22Rv1 (cell line): ENCODE measurements around the gene GRIK4.

ENCODE experiments used
- H3K27ac ChIP-seq: fragments of 450-650 bp; 2 replicates; pipeline ENCODE4 v1.5.1; 2017
- ZFX ChIP-seq: fragments of 450-650 bp; IDR thresholded peaks from 2 replicates; pipeline ENCODE4 v1.6.1; 2017; ENCODE audit warnings: antibody characterized with exemption, borderline replicate concordance
- TF ChIP-seq, protein P1 (sequence below): fragments of 450-650 bp; IDR thresholded peaks from 2 replicates; pipeline ENCODE4 v1.5.1; 2017; ENCODE audit warnings: mild to moderate bottlenecking

GRIK4 gene

DNA sequence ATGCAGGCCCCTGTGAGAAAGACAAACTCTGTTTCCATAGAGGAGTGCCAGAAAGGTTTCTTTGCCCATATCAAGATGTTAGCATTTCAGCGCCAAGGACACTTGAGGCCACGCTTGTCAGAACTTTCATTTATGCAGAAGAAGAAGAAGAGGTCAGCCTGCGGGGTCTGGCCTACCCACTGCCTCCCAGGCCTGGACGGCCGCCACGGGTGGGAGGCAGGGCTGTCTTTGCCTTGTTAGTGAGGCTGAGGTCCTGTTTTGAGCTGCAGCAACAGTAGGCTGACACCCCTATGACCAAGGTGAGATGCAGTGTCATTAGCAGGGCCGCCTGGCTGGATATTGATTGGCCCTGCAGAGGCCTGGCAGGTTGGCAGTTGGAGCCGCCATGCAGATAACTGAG is 183.9 kb downstream of the GRIK4 start:
- no peak overlapping the region for H3K27ac ChIP-seq
- TF ChIP-seq ZFX, result no peak
- TF ChIP-seq, protein P1, sequence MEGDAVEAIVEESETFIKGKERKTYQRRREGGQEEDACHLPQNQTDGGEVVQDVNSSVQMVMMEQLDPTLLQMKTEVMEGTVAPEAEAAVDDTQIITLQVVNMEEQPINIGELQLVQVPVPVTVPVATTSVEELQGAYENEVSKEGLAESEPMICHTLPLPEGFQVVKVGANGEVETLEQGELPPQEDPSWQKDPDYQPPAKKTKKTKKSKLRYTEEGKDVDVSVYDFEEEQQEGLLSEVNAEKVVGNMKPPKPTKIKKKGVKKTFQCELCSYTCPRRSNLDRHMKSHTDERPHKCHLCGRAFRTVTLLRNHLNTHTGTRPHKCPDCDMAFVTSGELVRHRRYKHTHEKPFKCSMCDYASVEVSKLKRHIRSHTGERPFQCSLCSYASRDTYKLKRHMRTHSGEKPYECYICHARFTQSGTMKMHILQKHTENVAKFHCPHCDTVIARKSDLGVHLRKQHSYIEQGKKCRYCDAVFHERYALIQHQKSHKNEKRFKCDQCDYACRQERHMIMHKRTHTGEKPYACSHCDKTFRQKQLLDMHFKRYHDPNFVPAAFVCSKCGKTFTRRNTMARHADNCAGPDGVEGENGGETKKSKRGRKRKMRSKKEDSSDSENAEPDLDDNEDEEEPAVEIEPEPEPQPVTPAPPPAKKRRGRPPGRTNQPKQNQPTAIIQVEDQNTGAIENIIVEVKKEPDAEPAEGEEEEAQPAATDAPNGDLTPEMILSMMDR, result no peak

DNA sequence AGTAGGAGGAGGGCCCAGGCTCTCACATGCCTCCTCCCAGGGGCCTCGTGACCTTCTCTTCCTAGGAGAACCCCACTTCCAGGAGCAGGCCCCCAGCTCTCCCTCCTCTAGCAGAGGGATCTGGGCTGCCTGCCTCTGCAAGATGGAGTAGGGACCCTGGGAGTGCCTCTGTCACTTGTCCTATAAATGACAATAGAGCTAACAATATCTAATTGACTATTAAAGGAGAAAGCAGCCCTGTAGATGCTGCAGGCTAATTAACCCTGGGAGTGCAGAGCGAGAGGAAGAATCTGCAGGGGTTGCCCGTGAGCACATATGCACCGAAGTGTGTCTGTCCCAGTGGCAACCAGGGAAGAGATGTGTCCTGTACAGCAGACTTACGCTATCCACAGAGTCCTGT is 184.4 kb downstream of the GRIK4 start:
- H3K27ac ChIP-seq, result no peak overlapping the region
- no peak for TF ChIP-seq ZFX
- TF ChIP-seq, protein P1, result no peak

DNA sequence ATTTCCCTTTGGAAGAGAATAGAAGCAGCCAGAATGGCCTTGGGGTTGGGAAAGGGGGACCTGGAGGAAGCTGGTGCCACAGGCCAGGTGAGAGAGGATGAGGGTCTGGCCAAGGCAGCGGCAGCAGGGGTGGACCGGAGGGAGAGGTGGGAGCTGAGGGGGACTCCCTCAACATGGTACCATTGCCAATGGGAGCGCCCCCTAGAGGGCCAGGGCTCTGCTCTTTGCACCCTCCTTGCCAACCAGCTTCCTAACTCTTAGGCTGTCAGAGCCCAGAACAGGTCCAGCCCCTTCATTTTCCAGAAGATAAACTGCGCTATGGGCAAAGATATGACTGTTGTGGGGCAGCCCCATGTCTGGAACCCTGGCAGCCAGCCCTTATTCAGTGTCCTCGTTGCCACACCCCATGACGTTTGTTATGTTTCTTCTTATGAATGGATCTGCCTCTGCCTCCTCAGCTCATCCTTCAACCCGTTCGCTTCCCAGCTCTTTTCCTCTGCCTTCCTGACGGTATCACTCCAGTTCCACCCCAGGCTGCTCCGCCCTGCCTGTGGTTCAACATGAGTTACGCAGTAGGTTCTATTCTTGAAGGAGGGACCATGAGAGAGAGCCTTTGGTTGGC is 185.2 kb downstream of the GRIK4 start:
- no peak for TF ChIP-seq ZFX
- TF ChIP-seq, protein P1, result peak; percentile 49
- no peak overlapping the region for H3K27ac ChIP-seq

DNA sequence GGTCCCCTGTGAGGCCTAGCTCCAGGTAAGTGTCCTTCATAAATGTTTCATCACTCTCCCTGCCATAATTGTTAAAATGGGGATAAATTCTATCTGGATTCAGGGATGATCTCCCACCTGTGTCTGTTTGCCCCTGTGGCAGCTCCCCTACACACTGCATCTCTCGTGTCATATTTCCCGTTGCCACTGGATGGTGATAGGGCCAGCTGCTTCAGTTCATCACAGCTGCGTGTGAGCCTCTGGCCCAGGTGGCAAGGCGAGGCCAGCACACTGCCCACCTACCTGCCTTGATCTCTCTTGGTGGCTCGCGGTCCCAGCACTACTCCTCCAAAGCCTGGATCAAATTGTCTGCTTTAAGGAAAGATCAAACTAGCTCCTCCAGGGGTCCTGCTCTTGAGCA is 187.4 kb downstream of the GRIK4 start:
- TF ChIP-seq ZFX, result no peak
- TF ChIP-seq, protein P1, result no peak
- H3K27ac ChIP-seq, result no peak overlapping the region

- no peak overlapping the region for H3K27ac ChIP-seq
- no peak for TF ChIP-seq ZFX
- TF ChIP-seq, protein P1, result no peak
These were observed 191.1 kb downstream of the GRIK4 start for GRCh38 chr11:120702656-120703055.

- H3K27ac ChIP-seq, result no peak overlapping the region
- TF ChIP-seq, protein P1, result no peak
- TF ChIP-seq ZFX, result no peak
These were observed 192.0 kb downstream of the GRIK4 start for GRCh38 chr11:120703358-120704152.

DNA sequence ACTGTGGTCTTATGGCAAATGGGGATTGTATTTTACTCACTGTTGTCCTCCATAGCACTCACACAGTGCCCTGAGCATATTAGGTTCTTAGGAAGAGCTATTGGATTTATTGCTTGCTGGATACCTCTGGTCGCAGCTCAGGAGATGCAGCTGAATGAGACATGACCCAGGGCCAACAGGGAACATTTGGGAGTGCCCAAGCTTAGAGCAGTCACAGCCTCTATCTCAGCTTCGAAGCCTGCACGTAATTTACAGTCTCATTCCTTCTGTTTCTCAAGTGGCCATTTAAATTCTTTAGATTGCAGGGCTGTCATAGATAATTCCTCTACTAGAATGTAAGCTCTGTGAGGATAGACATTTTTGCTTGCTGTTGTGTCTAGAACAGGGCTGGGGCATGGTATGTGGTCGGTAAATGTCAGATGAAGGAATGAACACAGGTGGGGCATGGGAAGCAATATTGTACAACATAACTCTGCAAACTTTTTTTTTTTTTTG is 192.8 kb downstream of the GRIK4 start:
- H3K27ac ChIP-seq, result no peak overlapping the region
- TF ChIP-seq, protein P1, result no peak
- TF ChIP-seq ZFX, result no peak
